RKO (cell line): ENCODE measurements around the gene CEL.
A peak's percentile ranks its signal among the peaks of the same experiment; 100 is the strongest.
"Not testable (repeated sequence)": the region's sequence is repeated elsewhere in the genome, so short reads cannot be mapped to it uniquely, and the experiment has no call there.

ENCODE experiments used
- DNase-seq: peaks from one replicate; pipeline ENCODE4 v3.0.0-alpha.2; 2016; ENCODE audit warnings: low spot score

Gene CEL

DNA sequence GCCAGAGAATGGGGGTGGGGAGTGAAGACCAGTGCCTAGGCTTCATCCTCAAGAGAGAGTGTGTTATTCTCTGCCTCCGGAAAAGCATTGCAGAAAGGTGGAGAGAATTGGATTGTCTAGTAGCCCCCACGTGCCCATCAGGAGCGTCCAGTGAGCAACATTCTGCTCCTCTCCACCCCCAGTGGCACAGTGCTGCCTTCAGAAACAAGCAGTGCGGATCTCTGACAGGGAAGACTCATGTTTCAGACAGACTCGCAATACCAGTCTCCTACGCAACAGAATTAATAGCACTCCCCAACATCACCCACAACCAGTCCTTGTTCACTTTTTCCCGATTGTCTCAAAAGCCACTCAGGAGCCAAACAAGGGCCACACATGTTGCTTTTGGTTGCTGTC lies 14.9 kb upstream of the CEL start:
- no peak for DNase-seq

DNA sequence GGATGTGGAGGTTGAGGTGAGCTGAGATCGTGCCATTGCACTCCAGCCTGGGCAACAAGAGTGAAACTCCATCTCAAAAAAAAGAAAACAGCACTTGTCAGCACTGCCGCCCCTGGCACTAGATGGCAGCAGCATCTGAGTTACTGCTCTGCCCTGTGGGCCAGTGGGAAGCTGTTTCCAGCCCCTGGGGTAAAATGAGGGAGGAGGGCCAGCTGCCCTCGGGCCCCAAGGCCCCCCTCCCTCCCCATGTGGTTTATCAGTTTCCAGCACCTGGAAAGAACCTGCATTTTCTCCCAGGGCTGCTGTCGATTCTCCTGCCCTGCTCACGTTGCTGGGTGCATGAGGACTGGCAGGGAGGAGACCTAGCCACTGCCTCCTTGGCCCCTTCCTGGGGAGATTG lies 13.2 kb upstream of the CEL start:
- DNase-seq: peak; percentile 60

DNA sequence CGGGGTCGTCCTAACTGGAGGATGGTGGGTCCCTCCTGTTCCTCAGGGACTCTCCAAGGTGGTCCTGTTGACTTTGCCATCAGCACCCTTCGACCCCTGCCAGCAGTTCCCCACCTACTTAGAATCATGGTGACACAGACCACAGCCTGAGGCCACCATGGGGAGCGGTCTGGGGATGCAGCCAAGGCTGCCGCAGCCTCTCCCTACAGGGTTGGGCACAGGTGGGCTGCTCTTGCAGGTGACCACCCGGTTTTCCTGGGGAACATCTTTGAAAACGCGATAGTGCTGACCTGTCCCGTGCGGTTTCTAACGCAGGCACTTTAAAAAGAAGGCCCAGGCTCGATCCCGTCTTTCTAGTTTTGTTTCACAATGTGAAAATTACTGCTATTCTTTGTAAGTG lies 12.7 kb upstream of the CEL start:
- DNase-seq: no peak

DNA sequence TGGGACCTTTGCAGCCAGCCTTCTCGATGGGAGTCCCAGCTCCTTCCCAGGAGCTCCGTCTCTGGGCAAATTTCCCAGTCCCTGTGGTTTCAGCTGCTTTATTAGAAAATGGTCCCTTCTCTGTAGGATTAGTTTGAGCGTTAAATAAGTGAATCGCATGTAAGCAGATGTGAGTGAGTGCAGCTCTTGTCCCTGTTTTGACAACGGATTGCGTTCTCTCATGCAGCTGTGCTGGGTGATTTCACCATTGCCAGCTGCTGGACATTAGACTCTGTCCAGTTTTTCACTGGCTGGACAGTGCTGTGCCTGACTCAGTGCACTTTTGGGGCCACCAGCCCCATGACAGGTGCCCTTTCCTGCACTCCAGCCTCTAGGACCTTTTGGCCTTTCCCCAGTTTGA lies 11.6 kb upstream of the CEL start:
- no peak for DNase-seq

DNA sequence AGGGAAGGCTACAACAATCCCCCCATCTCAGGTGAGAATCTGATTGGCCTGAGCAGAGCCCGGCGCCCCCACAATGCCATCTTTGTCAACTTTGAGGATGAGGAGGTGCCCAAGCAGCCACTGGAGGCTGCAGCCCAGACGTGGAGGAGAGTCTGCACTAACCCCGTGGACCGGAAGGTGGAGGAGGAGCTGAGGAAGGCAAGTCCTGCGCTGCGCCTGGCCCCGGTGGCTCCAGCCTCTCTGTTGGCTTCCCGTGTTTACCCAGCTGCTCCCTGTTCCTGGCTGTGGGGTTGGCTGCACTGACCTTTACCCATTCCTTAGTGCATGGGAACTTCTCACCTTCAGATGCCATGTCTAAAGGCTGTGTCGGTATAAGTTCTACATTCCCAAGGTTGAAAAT lies 11.0 kb upstream of the CEL start:
- DNase-seq: no peak

DNA sequence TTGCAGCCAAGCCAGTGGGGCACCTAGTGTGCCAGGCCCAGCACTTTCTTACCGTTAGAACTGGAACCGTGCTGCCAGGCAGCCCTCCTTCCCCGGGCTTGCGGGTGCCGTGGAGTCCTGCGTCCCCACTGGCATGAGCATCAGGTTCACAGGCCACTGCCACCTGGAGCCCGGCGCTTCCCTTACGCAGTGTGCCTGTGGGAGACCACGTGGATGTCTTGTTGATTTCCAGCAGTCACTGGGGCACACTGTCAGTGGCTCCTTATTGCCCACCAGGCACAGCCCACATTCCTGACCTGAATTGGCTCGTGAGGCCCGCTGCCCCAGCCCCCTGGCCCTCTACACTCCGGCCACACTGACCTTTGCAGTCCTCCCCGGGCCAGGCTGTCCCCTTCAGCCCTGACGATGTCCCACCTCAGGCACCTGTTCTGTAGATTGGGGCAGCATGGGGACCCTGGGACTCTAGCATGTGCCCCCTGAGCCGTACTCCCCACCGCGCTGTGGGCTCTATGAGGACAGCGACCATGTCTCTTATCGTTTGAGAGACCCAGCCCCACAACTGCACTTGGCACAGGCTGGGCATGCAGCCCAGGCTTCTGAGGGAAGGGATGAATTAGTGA lies 10.4 kb upstream of the CEL start:
- DNase-seq: no peak

DNA sequence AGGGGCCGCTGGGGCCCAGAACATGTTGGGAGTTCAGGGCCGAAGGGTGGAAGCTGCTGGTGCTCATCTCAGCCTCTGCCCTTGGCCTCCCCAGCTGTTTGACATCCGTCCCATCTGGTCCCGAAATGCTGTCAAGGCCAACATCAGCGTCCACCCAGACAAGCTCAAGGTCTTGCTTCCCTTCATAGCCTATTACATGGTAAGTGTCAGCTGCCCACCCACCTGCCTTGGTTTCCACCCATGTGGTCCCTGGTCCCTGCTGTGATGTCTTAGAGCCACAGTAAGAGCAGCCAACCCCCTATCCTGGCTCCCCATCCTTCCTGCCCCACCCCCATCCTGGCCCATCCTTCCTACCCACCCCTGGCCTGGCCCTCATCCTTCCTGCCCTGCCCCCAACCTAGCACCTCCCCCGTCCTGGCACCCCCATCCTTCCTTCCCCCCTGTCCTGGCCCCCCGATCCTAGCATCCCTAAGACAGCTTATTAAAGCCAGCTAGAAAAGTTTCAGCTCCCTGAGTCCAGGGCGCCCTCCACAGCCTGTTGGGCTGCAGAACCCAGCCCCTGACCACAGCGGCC lies 9.7 kb upstream of the CEL start:
- DNase-seq: no peak

DNA sequence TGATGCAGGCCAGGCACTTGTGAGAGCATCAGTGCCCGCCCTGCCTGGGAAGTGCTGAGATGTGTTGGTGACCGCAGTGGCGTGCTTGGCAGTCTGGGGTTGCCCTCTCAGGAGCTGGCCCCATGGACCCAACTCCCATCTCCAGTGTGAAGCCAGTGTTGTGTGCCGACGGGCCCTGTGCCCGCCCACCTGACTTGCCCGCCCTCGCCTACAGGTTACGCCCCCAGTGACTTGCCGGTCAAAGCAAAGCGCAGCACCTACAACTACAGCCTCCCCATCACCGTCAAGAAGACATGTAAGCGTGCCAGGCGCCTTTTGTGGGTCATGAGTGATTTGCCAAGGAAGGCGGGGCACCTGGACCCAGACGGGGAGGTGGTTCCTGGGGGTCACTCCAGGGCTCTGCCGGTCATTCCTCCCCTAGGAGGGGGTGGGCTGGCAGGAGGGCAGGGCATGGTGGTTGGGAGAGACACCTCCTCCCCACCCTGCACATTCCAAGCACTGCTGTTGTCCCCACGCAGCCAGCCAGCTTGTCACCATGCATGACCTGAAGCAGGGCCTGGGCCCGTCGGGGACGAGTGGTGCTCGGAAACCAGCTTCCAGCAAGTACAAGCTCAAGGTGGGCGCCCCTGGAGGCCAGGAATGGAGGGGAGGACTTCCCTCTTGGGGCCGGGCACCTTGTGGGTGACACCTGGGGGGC lies 7.4 kb upstream of the CEL start:
- DNase-seq: no peak

DNA sequence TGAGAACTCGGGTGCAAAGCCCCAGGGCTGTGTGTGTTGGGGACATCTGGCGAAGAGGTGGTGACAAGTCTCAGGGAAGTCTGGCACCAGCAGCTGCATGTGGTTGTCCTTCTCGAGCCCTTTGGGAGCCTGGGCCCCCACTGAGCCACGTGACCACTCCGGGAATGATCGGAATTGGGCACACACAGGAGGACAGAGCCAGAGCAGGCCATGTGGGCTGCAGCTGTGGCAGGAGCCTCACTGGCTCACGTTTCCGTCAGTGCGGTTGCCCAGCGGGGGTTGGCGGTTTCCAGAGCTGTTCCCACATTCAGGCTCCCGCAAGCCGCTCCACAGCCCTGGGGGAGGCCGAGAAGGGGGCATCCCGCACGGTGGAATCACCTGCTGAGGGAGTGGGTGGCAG lies 6.8 kb upstream of the CEL start:
- no peak for DNase-seq

DNA sequence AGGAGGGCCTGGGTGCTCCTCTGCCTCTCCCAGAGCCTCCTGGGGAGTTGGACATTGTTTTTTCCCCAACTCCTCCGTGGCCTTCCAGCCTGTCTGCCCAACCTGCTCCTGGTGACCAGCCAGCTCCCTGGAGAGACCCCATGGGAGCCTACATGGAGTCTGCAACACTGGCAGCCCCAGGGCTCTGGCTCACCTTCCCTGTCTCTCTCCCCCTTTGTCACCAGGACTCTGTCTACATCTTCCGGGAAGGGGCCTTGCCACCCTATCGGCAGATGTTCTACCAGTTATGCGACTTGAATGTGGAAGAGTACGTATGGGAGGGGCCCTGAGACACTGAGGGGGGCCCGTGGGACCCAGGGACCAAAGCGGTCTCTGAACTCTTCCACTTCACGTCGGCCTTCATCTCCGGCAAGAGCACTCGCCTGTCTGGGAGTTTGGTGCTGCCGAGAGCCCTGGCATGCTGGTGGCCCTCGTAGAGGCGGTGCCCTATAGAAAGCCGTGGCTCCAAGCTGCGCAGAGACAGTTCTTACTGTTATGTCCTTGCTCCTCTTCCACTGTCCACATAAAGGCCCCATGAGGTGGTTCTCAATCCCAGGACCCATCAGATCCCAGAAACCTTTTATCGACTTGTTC lies 5.9 kb upstream of the CEL start:
- no peak for DNase-seq

DNA sequence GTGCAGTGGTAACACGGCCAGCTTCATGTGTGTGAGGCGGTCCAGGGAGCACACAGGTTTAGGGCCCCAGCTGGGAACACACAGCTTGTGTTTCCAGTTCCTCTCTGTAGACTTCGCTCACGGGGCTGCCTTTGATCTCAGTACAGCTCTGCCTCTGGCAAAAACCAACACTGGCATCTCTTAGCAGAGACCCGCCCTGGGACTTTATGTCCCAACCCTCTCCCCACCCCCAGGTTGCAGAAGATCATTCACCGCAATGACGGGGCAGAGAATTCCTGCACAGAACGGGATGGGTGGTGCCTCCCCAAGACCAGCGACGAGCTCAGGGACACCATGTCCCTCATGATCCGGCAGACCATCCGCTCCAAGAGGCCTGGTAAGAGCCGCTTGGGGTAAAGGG lies 5.2 kb upstream of the CEL start:
- DNase-seq: no peak

DNA sequence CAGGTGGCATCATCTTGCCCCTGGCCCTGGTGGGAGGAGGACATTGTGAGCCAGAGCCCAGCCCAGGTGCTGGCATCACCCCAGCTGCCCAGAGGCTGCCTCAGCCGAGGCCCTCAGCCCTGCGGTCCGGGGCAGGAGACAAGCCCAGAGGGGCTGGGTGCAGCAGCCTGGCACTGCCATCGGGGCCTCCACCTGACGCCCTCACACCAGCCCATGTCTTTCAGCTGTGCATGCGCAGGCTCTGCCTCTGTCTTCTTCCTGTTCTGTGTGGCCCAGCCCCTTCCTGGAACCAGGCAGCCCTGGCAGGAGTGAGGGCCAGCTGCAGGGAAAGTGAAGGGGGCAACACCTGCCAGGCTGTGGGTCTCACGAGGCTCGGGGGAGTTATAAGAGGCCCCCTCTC lies 4.8 kb upstream of the CEL start:
- DNase-seq: no peak

DNA sequence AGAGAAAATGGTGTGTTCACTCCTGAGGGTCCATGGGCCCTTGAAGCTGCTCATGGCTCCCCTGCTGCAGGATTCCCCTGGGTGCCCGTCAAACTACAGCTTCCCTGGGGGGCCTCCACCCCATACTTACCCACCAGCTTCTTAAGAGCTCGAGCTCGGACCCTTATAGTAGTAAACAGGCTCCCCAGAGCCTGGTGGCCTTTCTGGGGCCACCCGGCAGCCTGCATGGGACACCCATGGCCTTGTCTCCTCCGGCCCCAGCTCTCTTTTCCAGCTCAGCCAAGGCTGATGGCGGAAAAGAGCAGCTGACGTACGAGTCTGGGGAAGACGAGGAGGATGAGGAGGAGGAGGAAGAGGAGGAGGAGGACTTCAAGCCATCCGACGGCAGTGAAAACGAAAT lies 4.2 kb upstream of the CEL start:
- no peak for DNase-seq

DNA sequence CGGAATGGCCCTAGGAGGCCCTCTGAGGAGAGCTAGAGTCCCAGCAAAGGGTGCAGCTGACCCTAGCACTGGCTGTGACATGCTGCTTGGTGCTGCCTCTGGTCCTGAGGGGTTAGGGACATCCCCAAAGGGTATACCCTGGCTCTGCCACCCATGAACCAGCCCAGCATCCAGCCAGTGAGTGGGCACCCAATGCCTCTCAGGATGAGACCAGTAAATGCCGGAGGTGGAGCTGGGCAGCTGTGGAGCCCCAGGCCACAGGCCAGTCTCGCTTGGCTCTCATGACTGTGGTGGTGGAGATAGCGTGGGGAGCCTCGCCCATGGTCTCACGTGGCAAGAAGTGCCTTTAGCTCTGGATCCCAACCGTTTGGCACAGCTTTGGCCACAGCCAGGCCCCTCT lies 3.7 kb upstream of the CEL start:
- no peak for DNase-seq

DNA sequence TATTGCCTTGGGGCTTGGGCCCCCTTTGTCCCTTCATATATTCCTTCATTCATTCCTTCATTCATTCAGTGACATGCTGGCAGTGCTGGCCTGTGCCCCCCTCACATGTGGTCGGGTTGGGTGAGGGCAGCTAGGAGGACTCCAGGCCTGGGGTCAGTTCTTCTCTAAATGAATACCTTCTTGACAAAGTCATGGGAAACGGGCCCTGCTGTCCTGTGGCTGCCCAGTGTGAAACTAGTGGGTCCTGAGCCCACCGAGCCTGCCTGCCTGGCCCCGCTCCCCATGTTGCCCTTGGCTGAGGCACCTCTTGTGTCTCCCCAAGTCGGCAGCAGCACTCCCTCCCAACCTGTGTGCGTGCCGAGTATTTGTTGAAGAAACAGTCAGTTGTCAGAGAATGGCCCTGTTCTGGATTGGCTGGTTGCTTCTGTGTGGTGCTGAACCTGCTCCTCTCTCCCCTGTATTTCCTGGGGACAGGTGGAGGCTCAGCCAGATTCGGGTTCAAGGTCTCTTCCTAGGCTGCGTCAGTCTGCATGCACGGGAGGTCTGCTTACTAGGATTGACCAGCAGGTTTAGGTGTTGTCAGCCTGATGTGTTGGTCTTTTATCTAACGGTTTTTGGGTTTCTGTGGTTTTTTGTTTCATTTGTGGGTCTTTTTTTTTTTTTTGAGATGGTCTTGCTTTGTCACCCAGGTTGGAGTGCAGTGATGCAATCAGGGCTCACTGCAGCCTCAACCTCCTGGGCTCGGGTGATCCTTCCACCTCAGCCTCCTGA lies 3.0 kb upstream of the CEL start:
- no peak for DNase-seq

DNA sequence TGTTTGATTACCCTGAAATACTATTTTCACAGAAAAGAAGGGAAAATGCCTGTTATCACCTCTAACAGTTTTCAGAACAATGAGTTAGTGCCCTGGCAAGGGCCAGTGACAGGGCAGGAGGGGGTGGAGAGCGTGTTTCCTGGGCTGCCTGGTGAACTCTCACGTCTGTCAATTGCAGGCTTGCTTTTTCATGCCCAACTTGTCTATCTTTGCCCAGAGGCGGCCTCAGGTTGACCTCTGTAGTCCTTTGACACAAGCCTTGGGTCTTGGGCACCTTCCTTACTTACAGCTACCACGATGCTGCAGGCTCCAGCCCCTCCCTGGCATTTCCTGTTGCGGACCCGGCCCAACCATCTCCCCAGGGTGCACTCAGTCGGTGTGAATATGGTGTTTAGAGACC lies 2.2 kb upstream of the CEL start:
- no peak for DNase-seq

DNA sequence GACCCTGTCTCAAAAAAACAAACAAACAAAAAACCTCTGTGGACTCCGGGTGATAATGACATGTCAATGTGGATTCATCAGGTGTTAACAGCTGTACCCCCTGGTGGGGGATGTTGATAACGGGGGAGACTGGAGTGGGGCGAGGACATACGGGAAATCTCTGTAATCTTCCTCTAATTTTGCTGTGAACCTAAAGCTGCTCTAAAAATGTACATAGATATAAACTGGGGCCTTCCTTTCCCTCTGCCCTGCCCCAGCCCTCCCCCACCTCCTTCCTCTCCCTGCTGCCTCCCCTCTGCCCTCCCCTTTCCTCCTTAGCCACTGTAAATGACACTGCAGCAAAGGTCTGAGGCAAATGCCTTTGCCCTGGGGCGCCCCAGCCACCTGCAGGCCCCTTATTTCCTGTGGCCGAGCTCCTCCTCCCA lies 1.4 kb upstream of the CEL start:
- no peak for DNase-seq

DNA sequence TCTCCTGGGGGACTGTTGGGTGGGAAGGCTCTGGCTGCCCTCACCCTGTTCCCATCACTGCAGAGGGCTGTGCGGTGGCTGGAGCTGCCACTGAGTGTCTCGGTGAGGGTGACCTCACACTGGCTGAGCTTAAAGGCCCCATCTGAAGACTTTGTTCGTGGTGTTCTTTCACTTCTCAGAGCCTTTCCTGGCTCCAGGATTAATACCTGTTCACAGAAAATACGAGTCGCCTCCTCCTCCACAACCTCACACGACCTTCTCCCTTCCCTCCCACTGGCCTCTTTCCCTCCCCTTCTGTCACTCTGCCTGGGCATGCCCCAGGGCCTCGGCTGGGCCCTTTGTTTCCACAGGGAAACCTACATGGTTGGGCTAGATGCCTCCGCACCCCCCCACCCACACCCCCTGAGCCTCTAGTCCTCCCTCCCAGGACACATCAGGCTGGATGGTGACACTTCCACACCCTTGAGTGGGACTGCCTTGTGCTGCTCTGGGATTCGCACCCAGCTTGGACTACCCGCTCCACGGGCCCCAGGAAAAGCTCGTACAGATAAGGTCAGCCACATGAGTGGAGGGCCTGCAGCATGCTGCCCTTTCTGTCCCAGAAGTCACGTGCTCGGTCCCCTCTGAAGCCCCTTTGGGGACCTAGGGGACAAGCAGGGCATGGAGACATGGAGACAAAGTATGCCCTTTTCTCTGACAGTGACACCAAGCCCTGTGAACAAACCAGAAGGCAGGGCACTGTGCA lies 590 bp upstream of the CEL start:
- not testable (repeated sequence) for DNase-seq

DNA sequence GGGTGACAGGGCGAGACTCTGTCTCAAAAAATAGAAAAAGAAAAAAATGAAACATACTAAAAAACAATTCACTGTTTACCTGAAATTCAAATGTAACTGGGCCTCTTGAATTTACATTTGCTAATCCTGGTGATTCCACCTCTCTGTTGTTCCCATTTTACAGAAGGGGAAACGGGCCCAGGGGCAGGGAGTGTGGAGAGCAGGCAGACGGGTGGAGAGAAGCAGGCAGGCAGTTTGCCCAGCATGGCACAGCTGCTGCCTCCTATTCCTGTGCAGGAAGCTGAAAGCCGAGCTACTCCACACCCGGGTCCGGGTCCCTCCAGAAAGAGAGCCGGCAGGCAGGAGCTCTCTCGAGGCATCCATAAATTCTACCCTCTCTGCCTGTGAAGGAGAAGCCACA lies 788 bp downstream of the CEL start:
- not testable (repeated sequence) for DNase-seq

DNA sequence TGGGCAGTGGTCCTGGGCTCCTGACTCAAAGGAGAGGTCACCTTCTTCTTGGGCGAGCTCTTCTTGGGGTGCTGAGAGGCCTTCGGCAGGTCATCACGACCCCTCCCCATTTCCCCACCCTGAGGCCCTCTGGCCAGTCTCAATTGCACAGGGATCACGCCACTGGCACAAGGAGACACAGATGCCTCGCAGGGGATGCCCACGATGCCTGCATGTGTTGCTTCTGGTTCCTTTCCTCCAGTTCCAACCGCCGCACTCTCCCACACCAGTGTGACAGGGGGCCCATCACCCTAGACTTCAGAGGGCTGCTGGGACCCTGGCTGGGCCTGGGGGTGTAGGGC lies 1.3 kb downstream of the CEL start:
- DNase-seq: no peak

DNA sequence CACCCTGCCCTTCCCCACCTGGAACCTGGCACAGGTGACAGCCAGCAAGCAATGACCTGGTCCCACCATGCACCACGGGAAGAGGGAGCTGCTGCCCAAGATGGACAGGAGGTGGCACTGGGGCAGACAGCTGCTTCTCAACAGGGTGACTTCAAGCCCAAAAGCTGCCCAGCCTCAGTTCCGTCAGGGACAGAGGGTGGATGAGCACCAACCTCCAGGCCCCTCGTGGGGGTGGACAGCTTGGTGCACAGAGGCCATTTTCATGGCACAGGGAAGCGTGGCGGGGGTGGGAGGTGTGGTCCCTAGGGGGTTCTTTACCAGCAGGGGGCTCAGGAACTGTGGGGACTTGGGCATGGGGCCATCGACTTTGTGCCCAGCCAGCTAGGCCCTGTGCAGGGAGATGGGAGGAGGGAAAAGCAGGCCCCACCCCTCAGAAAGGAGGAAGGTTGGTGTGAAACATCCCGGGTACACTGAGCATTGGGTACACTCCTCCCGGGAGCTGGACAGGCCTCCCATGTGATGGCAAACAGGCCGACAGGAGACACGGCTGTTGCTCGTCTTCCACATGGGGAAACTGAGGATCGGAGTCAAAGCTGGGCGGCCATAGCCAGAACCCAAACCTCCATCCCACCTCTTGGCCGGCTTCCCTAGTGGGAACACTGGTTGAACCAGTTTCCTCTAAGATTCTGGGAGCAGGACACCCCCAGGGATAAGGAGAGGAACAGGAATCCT lies 1.9 kb downstream of the CEL start:
- no peak for DNase-seq
